Activated effector memory CD4-positive, alpha-beta T cell treated with anti-CD3 and anti-CD28 coated beads, Interleukin-2, amount 50 U/mL, for 16 hours (primary cell): ENCODE data around the gene TOR4A.
"Not testable (repeated sequence)": the region's sequence is repeated elsewhere in the genome, so short reads cannot be mapped to it uniquely, and the experiment has no call there.

Experiments
- DNase-seq: peaks from one replicate; pipeline ENCODE4 v3.0.0-alpha.2; 2020

TOR4A gene

GRCh38 chr9:137239541-137240200, 37.9 kb upstream of the TOR4A start:
- DNase-seq, result not testable (repeated sequence)

DNA sequence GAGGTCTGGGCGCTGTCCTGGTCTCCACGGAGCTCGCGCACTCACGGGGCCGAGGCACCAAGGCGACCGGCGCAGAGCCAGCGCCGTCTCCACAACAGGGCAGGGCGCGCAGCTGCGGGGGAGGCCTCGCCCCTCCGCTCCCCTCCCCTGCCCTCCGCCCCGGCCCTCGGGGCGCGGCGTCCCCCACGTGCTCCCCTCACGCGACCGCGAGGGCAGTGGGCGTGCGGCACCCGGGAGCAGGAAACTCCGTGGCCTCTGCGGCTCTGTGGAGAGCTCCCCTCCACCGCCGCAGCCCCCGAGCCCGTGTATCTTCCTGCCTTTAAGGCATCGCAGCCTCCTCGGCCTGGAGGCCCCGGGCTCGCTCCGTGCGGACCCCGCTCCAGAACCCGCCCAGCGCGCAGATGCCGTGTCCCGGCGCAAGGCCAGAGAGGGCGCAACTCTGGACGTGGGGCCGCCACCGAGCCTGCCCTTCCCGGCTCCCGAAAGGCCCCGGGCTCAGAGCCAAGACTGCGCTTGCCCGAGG, 37.1 kb upstream of the TOR4A start:
- DNase-seq, result peak; percentile 89

- peak; percentile 98 for DNase-seq
These were observed 36.6 kb upstream of the TOR4A start, which contains the start of gene TUBB4B for GRCh38 chr9:137240841-137241489. TUBB4B (plus strand) TSS chr9:137241287; CDS start chr9:137241361, 74 bp downstream.

DNA sequence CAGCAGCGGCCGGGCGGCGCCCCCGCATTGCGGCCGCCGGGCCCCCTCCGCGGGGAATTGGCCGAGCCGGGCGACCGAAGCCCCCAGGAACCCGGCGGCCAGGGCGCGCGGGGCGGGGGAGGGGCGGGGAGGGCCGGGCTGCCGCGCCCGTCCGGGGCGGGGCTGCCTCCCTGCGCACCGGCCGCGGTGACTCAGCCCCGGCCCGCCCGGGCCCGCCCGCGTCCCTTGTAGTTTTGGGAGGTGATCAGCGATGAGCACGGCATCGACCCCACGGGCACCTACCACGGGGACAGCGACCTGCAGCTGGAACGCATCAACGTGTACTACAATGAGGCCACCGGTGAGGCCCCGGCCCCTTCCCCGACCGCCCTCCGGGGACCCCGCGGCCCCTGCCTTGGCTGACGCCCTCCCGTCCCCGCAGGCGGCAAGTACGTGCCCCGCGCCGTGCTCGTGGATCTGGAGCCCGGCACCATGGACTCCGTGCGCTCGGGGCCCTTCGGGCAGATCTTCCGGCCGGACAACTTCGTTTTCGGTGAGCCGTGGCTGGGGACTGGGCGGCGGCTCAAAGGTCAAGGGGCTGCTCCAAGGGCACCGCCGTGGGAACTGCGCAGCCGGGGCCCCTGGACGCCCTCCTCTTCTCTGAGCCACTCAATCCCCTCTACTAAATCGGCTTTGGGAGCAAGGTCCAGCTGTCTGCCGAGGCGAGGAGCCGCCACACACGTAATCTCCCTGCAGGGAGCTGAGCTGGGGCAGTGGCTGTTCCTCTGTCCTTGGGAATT, 35.8 kb upstream of the TOR4A start:
- DNase-seq, result peak; percentile 91

GRCh38 chr9:137242269-137243203, 35.0 kb upstream of the TOR4A start:
- DNase-seq, result no peak

DNA sequence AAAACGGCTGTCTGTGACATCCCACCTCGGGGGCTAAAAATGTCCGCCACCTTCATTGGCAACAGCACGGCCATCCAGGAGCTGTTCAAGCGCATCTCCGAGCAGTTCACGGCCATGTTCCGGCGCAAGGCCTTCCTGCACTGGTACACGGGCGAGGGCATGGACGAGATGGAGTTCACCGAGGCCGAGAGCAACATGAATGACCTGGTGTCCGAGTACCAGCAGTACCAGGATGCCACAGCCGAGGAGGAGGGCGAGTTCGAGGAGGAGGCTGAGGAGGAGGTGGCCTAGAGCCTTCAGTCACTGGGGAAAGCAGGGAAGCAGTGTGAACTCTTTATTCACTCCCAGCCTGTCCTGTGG, 34.3 kb upstream of the TOR4A start:
- DNase-seq, result not testable (repeated sequence)

GRCh38 chr9:137243626-137244485, 33.7 kb upstream of the TOR4A start:
- no peak for DNase-seq

DNA sequence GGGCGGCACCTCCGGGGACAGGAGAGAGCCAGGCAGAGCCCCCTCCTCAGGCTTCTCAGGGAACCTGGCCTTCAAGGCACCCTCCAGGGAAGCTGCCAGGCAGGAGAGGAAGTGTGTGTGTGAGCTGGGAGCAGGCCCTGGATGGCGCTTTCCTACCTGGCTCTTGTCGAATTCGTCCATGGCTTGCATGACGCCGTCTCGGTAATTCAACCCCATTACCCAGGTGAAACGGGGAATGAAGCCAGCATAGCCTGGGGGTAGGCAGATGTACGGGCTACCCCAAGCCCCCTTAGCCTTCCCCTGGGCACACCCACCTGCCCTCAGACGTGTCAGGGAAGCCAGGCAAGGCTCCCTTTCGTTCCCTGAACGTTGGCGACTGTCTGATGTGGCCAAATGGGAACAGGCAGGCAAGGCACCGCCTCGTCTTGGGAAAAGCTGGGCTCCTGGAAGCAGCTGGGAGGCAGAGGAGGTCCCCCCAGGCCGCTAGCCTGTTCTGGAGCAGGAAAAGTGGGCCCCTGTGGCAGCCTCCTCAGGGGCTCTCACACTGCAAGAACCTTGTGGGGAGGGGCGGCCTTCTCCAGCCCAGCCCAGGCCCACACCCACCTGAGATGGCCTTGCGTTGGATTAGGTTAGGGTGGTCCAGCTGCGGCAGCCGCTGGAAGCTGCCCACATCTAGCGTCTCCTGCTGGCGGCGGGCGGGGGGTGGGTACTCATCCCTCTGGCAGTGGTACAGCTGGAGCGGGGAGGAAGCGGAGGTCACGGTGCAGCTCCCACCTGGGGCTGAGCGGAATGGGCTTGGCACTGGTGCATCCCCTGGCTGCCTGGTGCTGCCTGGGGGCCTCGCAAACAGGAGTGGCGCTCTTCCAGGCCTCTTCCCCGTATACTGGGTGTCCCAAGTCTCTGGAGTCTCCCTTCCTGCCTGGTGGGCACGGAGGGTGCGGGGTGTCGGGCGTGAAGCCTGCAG, 32.8 kb upstream of the TOR4A start:
- no peak for DNase-seq

GRCh38 chr9:137245450-137246421, 31.8 kb upstream of the TOR4A start:
- no peak for DNase-seq

DNA sequence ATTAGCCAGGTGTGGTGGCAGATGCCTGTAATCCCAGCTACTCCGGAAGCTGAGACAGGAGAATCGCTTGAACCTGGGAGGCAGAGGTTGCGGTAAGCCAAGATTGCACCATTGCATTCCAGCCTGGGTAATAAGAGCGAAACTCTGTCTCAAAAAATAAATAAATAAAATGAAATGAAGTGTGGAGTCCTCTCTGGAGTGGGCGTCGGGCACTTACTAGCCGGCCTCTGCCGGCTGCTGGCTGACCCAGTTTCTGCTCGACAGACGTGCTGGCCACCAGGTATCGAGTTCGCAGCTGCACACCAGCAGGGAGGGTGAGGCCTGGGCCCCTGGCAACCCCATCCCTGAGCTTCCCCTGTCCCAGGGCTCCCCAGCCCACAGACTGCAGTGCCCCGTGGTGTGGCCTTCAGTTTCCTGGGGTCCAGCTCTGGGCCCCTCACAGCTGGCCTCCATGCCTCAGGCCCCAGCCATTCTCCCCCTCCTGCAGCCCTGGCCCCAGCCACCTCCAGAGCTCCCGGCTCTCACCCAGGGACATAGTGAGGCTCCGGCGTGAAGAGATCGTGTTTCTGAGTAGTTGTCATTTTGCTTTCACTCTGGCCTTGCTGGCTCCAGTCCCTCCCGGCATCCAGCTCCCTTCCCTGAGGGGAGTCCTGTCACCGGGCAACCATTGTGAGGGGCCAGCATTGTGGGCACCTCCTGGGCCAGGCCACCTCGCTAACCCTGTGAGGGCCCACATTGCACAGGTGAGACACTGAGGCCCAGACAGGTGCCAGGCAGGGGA, 30.2 kb upstream of the TOR4A start:
- DNase-seq, result no peak

- DNase-seq, result no peak
These were observed 29.7 kb upstream of the TOR4A start for GRCh38 chr9:137247916-137248175.

DNA sequence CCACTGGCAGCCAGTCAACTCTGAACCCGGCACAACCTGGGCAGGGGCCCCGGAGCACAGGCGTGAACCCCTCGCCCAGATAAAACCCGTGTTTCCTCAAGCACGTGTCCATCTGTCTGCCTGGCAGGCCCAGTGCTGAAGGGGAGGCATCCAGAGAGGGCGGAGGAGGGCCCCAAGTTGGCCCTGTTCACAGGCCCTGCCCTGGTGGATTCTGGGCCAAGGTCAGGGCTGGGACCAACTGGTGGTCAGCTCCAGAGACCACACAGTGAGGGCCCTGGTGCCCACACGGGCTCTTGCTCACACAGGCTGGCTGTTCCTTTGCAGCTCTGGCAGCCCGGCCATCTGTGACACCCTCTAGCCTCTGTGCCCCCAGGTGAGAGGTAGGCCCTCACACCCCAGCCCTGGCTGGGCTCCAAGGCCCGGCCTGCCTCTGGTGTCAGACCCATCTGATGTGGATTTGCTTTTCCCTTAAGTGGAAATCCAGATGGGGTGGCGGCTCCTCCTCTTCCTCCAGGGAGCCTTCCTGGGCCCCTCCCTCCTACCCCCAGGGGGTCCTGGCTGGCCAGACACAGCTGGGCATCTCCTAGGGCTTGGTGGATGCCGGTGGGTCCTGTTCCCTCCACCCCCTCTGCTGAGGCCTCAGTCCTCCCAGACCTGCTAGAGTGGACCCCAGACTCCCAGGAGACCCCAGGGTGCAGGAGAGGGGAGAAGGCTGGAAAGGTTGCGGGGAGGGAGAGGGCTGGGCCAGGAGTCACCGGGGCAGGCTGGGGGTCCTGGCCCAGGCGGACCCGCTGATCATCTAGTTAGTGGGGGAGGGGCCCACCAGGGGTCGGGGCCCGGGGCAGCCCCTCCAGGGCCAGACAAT, 27.0 kb upstream of the TOR4A start:
- DNase-seq, result no peak

DNA sequence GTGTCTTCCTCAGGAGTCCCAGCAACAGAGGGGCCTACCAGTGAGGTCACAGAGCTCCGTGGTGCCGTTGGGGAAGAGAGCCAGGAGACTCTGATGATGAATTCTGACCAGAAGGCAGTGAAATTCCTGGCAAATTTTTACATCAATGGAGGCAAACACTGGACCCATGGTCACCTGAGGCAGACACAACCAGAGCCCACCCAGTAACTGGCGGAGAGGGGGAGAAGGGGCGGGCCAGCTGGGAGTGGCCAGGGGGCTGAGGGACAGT, 26.4 kb upstream of the TOR4A start, which contains the start of gene STPG3:
Gene STPG3, plus strand, starts transcription at position 93 of the 268 bp plus-strand sequence. Its CDS starts 1 bp downstream, at position 94.
- DNase-seq, result no peak

GRCh38 chr9:137251490-137252268, 25.8 kb upstream of the TOR4A start:
- DNase-seq, result no peak

DNA sequence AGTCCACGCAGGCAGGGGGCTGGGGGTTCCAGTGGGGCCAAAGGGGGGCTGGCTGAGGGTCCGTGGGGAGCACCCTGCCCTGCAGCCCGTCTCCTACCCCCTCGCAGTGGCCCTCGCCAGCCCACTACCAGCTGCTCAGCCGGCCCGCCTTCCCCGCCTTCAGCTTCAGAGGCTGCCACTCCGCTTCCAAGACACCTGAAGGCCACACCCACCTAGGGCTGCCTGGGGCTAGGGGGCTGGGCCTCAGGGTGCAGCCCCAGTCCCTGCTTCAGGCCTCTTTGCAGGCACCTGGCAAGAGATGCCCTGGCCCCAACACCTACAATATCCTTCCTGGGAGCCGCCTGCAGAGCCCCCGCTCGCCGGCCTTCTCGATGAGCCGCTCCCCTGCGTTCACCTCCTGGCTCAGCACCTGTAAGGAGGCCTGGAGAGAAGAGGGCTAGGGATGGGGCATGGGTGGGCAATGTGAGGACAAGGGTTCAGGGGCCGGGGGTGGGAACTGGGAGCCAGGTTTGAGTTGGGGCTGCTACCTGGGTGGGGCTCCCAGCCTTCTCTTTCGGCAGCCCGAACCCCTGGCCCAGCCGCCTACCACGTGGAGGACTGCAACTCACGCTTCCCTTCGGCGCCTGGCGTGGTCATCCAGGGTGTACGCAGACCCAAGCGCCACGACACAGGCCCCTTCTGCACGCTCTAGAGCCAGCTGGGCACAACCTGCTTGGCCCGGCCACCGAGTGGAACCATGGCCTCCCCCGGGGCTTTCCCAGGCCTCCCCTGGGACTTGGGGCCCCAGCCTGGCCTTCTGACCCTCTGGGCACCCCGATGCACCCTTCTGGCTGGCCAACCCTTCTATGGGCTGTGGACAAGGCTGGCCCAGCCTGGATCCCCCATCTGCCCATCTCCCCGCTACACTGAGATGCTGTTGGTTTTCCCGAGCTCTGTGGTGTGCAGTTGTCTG, 24.7 kb upstream of the TOR4A start:
- DNase-seq, result no peak
